ENCODE data around the gene SP1.
A peak's percentile ranks its signal among the peaks of the same experiment; 100 is the strongest.
"Not testable (repeated sequence)": the region's sequence is repeated elsewhere in the genome, so short reads cannot be mapped to it uniquely, and the experiment has no call there.

Gene SP1

DNA sequence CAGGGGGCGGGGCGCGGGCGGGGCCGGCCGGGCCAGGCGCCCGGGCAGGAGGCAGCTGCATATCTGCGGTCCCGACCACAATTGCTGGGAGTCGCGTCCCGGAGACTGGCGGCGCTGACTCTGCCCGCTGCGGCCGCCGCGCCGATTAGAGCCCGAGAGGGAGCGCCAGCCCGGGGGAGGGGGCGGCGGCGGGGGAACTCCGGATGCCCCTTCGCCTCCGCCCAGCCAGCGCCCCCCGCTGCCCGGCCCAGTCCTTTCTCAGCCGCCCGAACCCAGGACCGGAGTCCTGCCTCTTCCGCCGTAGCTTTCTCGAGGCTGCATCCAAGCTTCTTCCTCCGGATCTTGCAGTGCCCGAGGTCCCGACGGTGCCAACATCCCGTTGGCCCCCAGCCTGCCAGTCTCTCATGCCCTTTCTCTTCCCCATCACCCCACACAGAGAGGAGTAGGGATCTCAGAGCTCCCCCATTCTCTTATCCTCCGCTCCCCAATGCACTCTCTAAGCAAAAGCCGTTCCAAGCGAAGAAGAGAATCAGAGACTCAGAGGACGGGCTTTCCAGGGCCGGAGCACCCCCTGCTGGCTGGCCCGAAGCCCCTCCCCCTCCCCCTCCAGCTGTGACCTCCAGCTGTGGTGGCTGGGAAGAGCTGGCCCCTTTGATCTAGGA lies 35.0 kb upstream of the SP1 start:
- Mint-ChIP-seq H3K36me3 (ENCODE audit: insufficient read depth) (no peaks in the 10 kb centered on the region), H3K27me3 (peaks cover 5 to 10% of the 10 kb centered on the region in 2 donors), H3K27ac (peak overlapping the region; percentile 85 to 96), H3K4me3 (peak overlapping the region; percentile 88 to 95), H3K4me1 (ENCODE audit: low read depth in 2 of 2) (peaks cover 11 to 19% of the 10 kb centered on the region in 2 donors), H3K9me3 (no peaks in the 10 kb centered on the region)
- DNase-seq (peak; percentile 36 to 59 (median 44)), ATAC-seq (replicated peaks) (peak; percentile 81)

DNA sequence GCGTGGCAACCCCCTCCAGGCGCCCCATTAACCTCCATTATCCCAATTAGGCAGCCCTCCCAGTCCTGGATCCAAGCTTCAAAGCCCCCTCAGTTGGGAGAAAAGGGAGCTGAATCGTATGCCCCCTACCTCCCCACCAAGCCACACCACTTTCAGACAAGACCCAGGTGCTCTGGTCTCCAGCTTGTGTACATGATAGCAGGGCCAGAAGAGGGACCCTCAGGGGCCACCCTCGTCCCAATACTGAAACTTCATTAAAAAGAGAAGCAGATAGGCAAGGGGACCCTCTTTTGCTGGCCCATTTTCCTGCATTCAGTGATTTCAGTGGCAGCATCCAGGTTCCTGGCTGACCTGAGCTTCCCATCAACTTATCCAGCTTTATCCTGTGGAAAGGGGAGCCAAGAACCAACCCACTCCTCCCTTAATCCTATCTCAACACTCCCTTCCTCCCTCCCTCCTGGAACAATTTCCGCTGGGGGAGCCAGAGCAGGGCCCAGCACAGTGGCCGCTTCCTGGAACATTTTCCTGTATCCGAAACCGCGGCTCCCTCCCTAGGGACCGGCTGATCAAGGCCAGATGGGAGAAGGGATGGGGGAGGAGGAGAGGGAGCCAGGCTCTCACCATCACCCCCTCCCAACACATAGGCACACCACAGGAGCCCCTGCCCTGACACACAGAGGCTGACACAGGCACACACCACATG lies 34.3 kb upstream of the SP1 start:
- peaks cover 1 to 3% of the 10 kb centered on the region in 2 donors for H3K27me3 Mint-ChIP-seq
- DNase-seq (no peak), ATAC-seq (replicated peaks) (no peak)

DNA sequence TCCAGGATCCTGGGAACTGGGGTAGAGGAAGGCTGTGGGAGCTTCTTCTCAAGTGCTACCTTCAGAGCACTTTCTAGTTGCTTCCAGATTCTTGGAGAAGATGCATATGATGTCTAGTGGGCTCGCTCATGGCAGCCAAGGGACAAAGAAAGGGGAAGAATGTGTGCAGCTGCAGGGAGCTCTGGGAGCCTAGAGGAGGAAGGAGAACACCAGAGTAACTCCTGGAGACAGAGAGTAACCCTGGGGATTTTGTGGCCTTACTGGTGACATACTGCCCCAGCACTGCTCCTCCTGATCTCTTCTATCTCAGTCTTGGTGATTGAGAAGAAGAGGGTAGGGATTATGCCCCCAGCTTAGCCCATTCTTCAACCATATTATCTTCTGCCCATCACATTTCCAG lies 33.5 kb upstream of the SP1 start:
- Mint-ChIP-seq H3K36me3 (ENCODE audit: insufficient read depth) (no peaks in the 10 kb centered on the region), H3K4me1 (ENCODE audit: low read depth in 2 of 2) (peaks cover 11 to 19% of the 10 kb centered on the region in 2 donors), H3K27me3 (no peaks in the 10 kb centered on the region), H3K27ac (no peak overlapping the region), H3K4me3 (no peak overlapping the region), H3K9me3 (no peaks in the 10 kb centered on the region)
- DNase-seq (no peak), ATAC-seq (replicated peaks) (no peak)

More for the DNA sequence above, 34.3 kb upstream of the SP1 start:
- Mint-ChIP-seq H3K4me1 (ENCODE audit: low read depth in 2 of 2) (peaks cover 11 to 19% of the 10 kb centered on the region in 2 donors), H3K36me3 (ENCODE audit: insufficient read depth) (no peaks in the 10 kb centered on the region), H3K4me3 (peak overlapping the region; percentile 88 to 95), H3K9me3 (no peaks in the 10 kb centered on the region), H3K27ac (peak overlapping the region; percentile 85 to 96)

DNA sequence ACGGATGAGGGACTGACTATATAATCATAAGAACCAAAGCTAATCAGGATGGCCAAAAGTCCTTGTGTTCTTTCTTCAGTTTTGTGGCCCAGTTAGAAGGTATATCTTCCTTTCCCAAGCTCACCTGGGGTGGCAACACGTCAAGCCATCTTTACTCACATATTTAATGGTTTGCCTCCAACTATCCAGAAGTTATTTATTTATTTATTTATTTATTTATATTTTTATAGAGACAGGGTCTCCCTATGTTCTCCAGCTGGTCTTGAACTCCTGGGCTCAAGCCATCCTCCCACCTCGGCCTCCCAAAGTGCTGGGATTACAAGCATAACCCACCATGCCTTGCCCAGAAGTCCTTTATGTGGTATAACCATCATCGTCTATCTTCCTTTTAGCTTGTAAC lies 32.1 kb upstream of the SP1 start:
- Mint-ChIP-seq H3K27ac (no peak overlapping the region), H3K4me3 (no peak overlapping the region), H3K9me3 (no peaks in the 10 kb centered on the region), H3K36me3 (ENCODE audit: insufficient read depth) (no peaks in the 10 kb centered on the region), H3K27me3 (no peaks in the 10 kb centered on the region), H3K4me1 (ENCODE audit: low read depth in 2 of 2) (peaks cover 15 to 26% of the 10 kb centered on the region in 2 donors)
- ATAC-seq (replicated peaks) (no peak), DNase-seq (no peak)

DNA sequence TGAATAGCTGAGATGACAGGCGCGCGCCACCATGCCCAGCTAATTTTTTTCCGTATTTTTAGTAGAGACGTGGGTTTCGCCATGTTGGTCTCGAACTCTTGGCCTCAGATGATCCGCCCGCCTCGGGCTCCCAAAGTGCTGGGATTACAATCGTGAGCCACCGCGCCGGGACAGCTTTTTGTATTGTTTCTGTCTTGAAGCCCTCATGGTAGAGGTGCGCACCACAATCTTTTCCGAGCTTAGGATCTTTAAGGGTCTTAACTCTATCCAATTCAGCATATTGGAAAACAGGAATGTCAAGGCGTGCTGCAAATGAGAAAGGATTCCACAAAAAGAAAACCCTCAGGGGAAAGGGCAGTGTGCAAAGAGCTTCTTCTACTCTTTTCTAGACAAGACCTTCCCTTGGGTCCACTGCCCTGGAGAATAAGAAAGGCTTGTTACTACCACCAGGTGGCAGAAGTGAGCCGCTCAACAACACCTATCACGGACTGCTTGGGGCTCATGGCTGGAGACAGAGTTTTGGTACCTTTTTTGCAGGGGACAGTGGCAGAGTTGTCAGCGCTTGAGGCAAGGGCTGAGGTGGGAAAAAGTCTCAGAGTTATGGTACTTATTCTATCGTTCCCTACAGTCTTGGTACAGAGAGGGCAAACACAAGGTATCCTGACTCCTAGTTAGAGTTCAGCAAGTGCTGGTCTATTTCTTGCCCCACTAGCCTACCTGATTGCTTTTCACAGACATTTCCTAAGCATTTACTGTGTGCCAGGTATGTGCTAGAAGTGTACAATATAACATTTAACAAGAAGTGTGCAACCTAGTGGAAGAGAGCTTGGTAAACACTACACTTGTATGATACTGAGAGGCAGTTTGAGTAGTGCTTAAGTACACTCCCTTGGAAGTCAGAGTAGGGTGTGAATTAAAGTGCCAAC lies 27.4 kb upstream of the SP1 start:
- Mint-ChIP-seq H3K27ac (no peak overlapping the region), H3K4me3 (no peak overlapping the region), H3K27me3 (no peaks in the 10 kb centered on the region), H3K36me3 (ENCODE audit: insufficient read depth) (no peaks in the 10 kb centered on the region), H3K4me1 (ENCODE audit: low read depth in 2 of 2) (peaks cover 4 to 9% of the 10 kb centered on the region in 2 donors), H3K9me3 (no peaks in the 10 kb centered on the region)
- ATAC-seq (replicated peaks) (peak; percentile 100), DNase-seq (peak; percentile 79 to 84 (median 80))

DNA sequence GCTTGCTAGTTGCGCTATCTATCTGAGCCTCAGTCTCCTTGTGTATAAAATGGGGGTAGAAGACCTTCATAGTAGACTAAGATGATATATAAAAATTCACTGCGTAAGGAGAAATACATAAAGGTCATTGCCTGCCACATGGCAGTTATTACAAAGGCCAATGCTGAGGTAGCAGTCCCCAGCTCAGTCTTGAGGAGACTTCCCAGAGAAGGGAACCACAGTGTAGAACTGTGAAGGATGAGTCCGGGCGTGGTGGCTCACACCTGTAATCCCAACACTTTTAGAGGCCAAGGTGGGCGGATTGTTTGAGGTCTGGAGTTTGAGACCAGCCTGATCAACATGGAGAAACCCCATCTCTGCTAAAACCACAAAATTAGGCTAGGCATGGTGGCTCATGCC lies 26.7 kb upstream of the SP1 start:
- H3K4me3 Mint-ChIP-seq: no peak overlapping the region
- H3K4me1 Mint-ChIP-seq (ENCODE audit: low read depth in 2 of 2): peaks cover 4 to 9% of the 10 kb centered on the region in 2 donors
- no peaks in the 10 kb centered on the region for H3K36me3 Mint-ChIP-seq (ENCODE audit: insufficient read depth)
- DNase-seq (no peak), ATAC-seq (replicated peaks) (no peak)
- no peaks in the 10 kb centered on the region for H3K9me3 Mint-ChIP-seq
- H3K27me3 Mint-ChIP-seq: no peaks in the 10 kb centered on the region
- no peak overlapping the region for H3K27ac Mint-ChIP-seq

DNA sequence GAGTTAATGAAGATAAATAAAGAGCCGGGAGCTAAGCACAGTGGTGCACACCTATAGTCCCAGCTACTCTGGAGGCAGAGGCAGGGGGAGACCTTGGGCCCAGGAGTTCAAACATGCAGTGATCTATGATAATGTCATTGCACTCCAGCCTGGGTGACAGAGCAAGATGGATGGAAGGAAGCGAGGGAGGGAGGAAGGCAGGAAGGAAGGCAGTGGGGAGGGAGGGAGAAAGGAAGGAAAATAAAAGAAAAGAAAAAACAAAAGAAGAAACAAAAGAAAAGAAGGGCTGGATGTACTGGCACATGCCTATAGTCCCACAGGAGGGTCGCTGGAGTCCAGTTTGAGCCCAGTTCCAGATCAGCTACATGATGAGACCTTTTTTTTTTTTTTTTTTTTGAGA lies 24.9 kb upstream of the SP1 start:
- ATAC-seq (replicated peaks): no peak

DNA sequence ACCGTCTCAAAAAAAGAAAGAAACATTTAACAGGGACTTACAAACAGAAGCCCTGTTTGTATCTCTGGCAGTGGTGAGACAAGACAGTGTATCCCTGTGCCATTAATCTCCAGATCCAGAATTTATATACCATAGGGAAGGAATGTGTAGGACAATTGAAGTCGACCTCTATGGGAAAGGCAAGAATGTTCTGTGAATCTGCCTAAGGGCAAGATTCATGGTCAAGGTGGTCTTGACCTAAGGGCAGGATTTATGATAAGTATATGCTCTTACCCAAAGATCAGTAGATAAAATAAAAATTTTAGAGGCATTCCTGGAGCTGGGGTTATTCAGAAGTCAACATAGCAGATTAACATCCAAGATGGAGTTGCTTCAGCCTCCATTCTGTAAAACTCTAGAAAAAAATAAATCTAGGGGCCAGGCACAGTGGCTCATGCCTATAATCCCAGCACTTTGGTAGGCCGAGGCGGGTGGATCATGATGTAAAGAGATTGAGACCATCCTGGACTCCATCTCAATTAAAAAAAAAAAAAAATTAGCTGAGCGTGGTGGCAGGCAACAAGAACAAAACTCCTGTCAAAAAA lies 21.0 kb upstream of the SP1 start:
- Mint-ChIP-seq H3K36me3 (ENCODE audit: insufficient read depth) (no peaks in the 10 kb centered on the region), H3K4me3 (no peak overlapping the region), H3K4me1 (ENCODE audit: low read depth in 2 of 2) (no peaks in the 10 kb centered on the region), H3K27ac (no peak overlapping the region), H3K9me3 (no peaks in the 10 kb centered on the region), H3K27me3 (no peaks in the 10 kb centered on the region)
- no peak for ATAC-seq (replicated peaks)
- DNase-seq: no peak

More for the DNA sequence above, 24.9 kb upstream of the SP1 start:
- H3K9me3 Mint-ChIP-seq: no peaks in the 10 kb centered on the region
- H3K27me3 Mint-ChIP-seq: no peaks in the 10 kb centered on the region
- DNase-seq: no peak
- H3K27ac Mint-ChIP-seq: no peak overlapping the region
- no peaks in the 10 kb centered on the region for H3K36me3 Mint-ChIP-seq (ENCODE audit: insufficient read depth)
- no peak overlapping the region for H3K4me3 Mint-ChIP-seq
- H3K4me1 Mint-ChIP-seq (ENCODE audit: low read depth in 2 of 2): peaks cover 4 to 9% of the 10 kb centered on the region in 2 donors

DNA sequence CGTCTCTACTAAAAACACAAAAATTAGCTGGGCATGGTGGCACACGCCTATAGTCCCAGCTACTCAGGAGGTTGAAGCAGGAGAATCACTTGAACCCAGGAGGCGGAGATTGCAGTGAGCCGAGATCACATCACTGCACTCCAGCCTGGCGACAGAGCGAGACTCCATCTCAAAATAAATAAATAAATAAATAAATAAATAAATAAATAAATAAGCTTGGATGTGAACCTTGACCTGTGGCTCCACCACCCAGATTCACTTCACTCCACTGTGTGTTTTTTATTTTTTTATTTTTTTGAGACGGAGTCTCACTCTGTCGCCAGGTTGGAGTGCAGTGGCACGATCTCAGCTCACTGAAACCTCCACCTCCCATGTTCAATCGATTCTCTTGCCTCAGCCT lies 18.3 kb upstream of the SP1 start:
- not testable (repeated sequence) for DNase-seq; ATAC-seq (replicated peaks); H3K4me3 Mint-ChIP-seq; H3K27me3 Mint-ChIP-seq; H3K4me1 Mint-ChIP-seq (ENCODE audit: low read depth in 2 of 2); H3K9me3 Mint-ChIP-seq; H3K27ac Mint-ChIP-seq; H3K36me3 Mint-ChIP-seq (ENCODE audit: insufficient read depth)

DNA sequence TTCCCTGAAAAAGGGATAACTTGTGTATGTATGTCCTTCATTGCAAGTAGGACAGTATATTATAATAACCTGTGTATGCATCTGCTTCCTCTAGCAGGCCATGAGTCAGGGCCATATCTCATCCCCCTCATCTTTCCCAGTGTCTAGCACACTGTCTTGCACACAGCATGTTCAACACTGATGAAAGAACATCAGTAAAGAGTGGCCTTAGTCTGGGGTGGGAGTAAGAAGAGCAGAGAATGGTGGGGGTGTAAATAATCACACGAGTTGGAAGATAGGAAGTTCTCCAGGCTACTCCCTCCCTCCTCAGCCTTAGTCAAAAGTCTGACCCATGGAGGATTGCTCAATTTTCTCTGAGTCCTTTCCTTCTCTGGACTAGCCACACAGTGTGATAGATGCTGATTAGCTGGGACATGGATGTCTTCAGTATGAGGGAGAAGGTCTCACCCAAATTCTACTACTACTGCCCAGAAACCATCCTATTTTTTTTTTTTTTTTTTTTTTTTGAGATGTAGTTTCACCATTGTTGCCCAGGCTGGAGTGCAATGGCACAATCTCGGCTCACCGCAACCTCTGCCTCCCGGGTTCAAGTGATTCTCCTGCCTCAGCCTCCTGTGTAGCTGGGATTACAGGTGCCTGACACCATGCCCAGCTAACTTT lies 14.6 kb upstream of the SP1 start:
- no peak overlapping the region for H3K4me3 Mint-ChIP-seq
- peaks cover 0 to 2% of the 10 kb centered on the region in 2 donors for H3K4me1 Mint-ChIP-seq (ENCODE audit: low read depth in 2 of 2)
- H3K9me3 Mint-ChIP-seq: no peaks in the 10 kb centered on the region
- no peaks in the 10 kb centered on the region for H3K36me3 Mint-ChIP-seq (ENCODE audit: insufficient read depth)
- ATAC-seq (replicated peaks): no peak
- H3K27me3 Mint-ChIP-seq: no peaks in the 10 kb centered on the region
- H3K27ac Mint-ChIP-seq: no peak overlapping the region
- no peak for DNase-seq

DNA sequence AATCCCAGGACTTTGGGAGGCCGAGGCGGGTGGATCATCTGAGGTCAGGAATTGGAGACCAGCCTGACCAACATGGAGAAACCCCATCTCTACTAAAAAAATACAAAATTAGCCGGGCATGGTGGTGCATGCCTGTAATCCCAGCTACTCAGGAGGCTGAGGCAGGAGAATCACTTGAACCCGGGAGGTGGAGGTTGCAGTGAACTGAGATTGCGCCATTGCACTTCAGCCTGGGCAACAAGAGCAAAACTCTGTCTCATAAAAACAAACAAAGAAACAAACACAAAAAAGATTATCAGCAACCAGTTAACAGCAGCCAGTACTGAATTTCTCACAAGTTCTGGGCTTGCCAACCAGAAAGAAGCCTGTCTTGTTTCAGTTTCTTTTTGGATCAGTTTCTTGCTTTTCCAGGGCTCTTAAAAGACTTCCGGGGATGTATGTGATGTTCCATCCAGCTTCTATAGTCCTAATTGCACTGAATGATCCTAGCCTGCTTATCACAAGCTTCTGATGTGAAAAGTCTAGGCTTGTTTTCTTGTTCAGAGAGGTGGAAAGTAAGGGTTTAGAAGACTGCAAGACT lies 6.3 kb upstream of the SP1 start:
- DNase-seq; H3K4me3 Mint-ChIP-seq; H3K9me3 Mint-ChIP-seq; ATAC-seq (replicated peaks); H3K27me3 Mint-ChIP-seq: not testable (repeated sequence)
- peak overlapping the region; percentile 19 to 32 for H3K27ac Mint-ChIP-seq
- peaks cover 11% of the 10 kb centered on the region for H3K36me3 Mint-ChIP-seq (ENCODE audit: insufficient read depth)
- H3K4me1 Mint-ChIP-seq (ENCODE audit: low read depth in 2 of 2): peaks cover 14 to 17% of the 10 kb centered on the region in 2 donors

DNA sequence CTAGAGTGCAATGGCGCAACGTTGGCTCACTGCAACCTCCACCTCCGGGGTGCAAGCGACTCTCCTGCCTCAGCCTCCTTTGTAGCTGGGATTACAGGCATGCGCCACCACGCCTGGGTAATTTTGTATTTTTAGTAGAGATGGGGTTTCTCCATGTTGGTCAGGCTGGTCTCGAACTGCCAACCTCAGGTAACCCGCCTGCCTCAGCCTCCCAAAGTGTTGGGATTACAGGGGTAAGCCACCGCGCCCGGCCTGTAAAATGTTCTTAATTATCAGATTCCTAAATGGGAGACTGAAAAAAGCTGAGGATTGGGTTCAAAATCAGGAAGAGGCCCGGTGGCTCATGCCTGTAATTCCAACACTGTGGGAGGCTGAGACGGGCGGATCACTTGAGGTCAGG lies 5.7 kb upstream of the SP1 start:
- not testable (repeated sequence) for H3K9me3 Mint-ChIP-seq; ATAC-seq (replicated peaks); H3K27ac Mint-ChIP-seq; H3K4me3 Mint-ChIP-seq; H3K27me3 Mint-ChIP-seq; DNase-seq
- Mint-ChIP-seq H3K4me1 (ENCODE audit: low read depth in 2 of 2) (peaks cover 14 to 17% of the 10 kb centered on the region in 2 donors), H3K36me3 (ENCODE audit: insufficient read depth) (peaks cover 11% of the 10 kb centered on the region)
